ENCODE measurements around the gene SH3GL1.

DNA sequence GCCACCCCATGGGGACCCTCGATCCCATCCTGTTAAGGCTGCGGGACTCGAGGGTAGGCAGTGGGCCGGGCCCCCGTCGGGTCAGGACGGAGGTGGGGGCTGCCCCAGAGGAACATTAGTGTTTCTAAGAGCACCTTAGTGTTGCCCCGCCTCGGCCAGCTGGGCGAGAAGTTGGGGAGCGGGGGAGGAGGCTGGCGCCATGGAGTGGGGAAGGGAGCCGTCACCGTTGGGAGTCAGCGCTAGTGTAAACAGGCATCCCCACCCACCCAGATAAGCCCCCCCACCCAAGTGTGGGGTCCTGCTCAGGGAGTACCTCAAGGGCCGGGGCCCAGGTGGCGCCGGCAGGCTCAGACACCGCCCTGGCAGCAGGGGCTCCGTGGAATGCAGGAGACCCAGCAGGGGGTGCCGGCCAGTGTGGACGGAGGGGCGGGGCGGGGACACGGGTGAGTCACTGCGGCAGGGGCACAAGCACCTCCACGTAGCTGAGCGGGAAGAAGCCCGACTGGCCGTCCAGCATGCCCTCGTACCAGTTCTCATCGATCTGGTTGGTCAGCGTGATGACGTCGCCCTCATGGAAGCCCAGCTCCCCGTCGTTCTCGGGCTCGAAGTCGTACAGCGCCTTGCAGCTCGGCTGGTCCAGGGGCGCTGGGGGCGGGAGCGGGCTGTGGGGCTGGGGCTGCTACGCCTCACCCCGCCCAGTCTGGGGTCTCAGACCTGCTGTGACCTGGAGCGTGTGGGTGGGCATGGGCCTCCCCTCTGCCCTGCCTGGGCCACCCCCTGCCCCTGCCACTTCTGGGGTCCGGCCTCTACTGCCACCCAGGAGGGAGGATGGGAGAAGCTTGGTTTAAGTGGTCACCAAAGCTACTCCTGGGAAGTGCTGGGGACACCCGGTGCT is 38.9 kb downstream of the SH3GL1 start:
- TF ChIP-seq EZH2 (optimal IDR thresholded peaks at IDR 0.05; ENCODE audit: low read depth, low read length): no peak
- TF ChIP-seq, protein P1, sequence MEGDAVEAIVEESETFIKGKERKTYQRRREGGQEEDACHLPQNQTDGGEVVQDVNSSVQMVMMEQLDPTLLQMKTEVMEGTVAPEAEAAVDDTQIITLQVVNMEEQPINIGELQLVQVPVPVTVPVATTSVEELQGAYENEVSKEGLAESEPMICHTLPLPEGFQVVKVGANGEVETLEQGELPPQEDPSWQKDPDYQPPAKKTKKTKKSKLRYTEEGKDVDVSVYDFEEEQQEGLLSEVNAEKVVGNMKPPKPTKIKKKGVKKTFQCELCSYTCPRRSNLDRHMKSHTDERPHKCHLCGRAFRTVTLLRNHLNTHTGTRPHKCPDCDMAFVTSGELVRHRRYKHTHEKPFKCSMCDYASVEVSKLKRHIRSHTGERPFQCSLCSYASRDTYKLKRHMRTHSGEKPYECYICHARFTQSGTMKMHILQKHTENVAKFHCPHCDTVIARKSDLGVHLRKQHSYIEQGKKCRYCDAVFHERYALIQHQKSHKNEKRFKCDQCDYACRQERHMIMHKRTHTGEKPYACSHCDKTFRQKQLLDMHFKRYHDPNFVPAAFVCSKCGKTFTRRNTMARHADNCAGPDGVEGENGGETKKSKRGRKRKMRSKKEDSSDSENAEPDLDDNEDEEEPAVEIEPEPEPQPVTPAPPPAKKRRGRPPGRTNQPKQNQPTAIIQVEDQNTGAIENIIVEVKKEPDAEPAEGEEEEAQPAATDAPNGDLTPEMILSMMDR (IDR thresholded peaks at IDR 0.05; ENCODE audit: low read length): no peak
- TF ChIP-seq EZH2phosphoT487 (IDR thresholded peaks at IDR 0.05; ENCODE audit: low read length): no peak
